Measurements from ENCODE around the gene LEP. TPM values are rescaled to one million over a fixed set of nuclear protein-coding genes. Genes with fewer than 3 reads are reported as not detected.
"Not testable (repeated sequence)": the region's sequence is repeated elsewhere in the genome, so short reads cannot be mapped to it uniquely, and the experiment has no call there.

LEP gene
- total and polyA plus RNA-seq, 9 of the 15 experiments (the other 6 are each of a cell fraction or from before 2014, with no cell fraction given), result not detected

GRCh38 chr7:128287556-128287955 lies 46.5 kb downstream of the LEP start:
- CTCF ChIA-PET (ENCODE audit: low intra/inter-chr PET ratio), result no interaction called here
- 62% methylated on average over 4 of the region's 4 CpGs for WGBS (ENCODE audit: insufficient coverage, low coverage, missing lambda C conversion rate)
- ATAC-seq, result no peak
- peaks cover 15 to 32% of the 10 kb centered on the region in 2 experiments; a peak in 4 of 5 replicates for H3K27me3 ChIP-seq (ENCODE audit: control insufficient read depth in 2 of 2, insufficient read depth in 2 of 2, low read length in 2 of 2)
- no peak overlapping the region for H3K9ac ChIP-seq (ENCODE audit: insufficient read depth in 1 of 2, low read depth in 2 of 2, low read length in 2 of 2)
- H3K27ac ChIP-seq (ENCODE audit: extremely low read depth, low read depth, low read length), result no peak overlapping the region
- no peaks in the 10 kb centered on the region for H4K20me1 ChIP-seq (replicated peaks; ENCODE audit: control insufficient read depth, insufficient read depth, low read length)
- in situ Hi-C loops (cut with MboI), result no loop called here
- BruUV-seq (replicated peaks), result no TSS peak
- H2AFZ ChIP-seq (ENCODE audit: low read depth, low read length), result no peak overlapping the region
- intact Hi-C loops (cut with micrococcal nuclease), result no loop called here
- H3K79me2 ChIP-seq (ENCODE audit: control insufficient read depth, insufficient read depth, low read length), result no peaks in the 10 kb centered on the region
- H3K4me1 ChIP-seq (replicated peaks in 1 of 2; ENCODE audit: control insufficient read depth in 2 of 2, insufficient read depth in 2 of 2, low read length in 2 of 2), result no peaks in the 10 kb centered on the region
- POLR2A ChIA-PET, result interaction anchor here (1.1 to 1.5 kb wide), 2 partner anchors 19 to 21 kb away, joined by 3 to 4 read pairs; no protein-coding TSS in a partner anchor
- H3K4me3 ChIP-seq, result no peak overlapping the region
- DNase-seq (ENCODE audit: extremely low read depth in 1 of 4, low spot score in 3 of 4), result no peak
- peaks cover 1% of the 10 kb centered on the region; the same call in 1 of the 2 replicates for H3K9me3 ChIP-seq (replicated peaks; ENCODE audit: control insufficient read depth, insufficient read depth, low read depth, low read length)
- H3K4me2 ChIP-seq (ENCODE audit: insufficient read depth, low read length), result no peak overlapping the region
- FAIRE-seq, result no peak
- peaks cover 2% of the 10 kb centered on the region; the same call in 1 of the 3 replicates for H3K36me3 ChIP-seq (ENCODE audit: control insufficient read depth, insufficient read depth, low read length)
- no peaks in the 10 kb centered on the region for H3K9me1 ChIP-seq (ENCODE audit: control insufficient read depth, insufficient read depth, low read length)
- TF ChIP-seq FIP1L1 (IDR thresholded peaks at IDR 0.05; ENCODE audit: low read depth, low read length, poor library complexity, severe bottlenecking) (no peak), PKNOX1 (IDR thresholded peaks at IDR 0.05) (no peak), ZNF212 (CRISPR knock-in tag; IDR thresholded peaks at IDR 0.05) (no peak)

- H3K27me3 ChIP-seq (ENCODE audit: control insufficient read depth in 2 of 2, insufficient read depth in 2 of 2, low read length in 2 of 2); ATAC-seq; H3K79me2 ChIP-seq (ENCODE audit: control insufficient read depth, insufficient read depth, low read length); H3K9ac ChIP-seq (ENCODE audit: insufficient read depth in 1 of 2, low read depth in 2 of 2, low read length in 2 of 2); H3K9me3 ChIP-seq (replicated peaks; ENCODE audit: control insufficient read depth, insufficient read depth, low read depth, low read length); H3K36me3 ChIP-seq (ENCODE audit: control insufficient read depth, insufficient read depth, low read length); BruUV-seq (replicated peaks); intact Hi-C loops (cut with micrococcal nuclease); H3K4me2 ChIP-seq (ENCODE audit: insufficient read depth, low read length); H3K4me1 ChIP-seq (replicated peaks in 1 of 2; ENCODE audit: control insufficient read depth in 2 of 2, insufficient read depth in 2 of 2, low read length in 2 of 2); H4K20me1 ChIP-seq (replicated peaks; ENCODE audit: control insufficient read depth, insufficient read depth, low read length); H2AFZ ChIP-seq (ENCODE audit: low read depth, low read length); FAIRE-seq; DNase-seq (ENCODE audit: extremely low read depth in 1 of 4, low spot score in 3 of 4); H3K9me1 ChIP-seq (ENCODE audit: control insufficient read depth, insufficient read depth, low read length); H3K27ac ChIP-seq (ENCODE audit: extremely low read depth, low read depth, low read length); in situ Hi-C loops (cut with MboI); H3K4me3 ChIP-seq; CTCF ChIA-PET (ENCODE audit: low intra/inter-chr PET ratio): not testable (repeated sequence)
- 0 out of 2 replicates have a peak, but pooled peaks have one; percentile 12 for TF ChIP-seq L3MBTL2 (IDR thresholded peaks at IDR 0.05)
- POLR2A ChIA-PET, result interaction anchor here (0.6 kb wide), 1 partner anchor 195 kb away, joined by 4 read pairs; no protein-coding TSS in a partner anchor
- WGBS (ENCODE audit: insufficient coverage, low coverage, missing lambda C conversion rate), result 91% methylated on average over 5 of the region's 7 CpGs
Observed at GRCh38 chr7:128298004-128298403, 56.9 kb downstream of the LEP start.
